Measurements from ENCODE around the gene FAM117B. TPM values are rescaled to one million over a fixed set of nuclear protein-coding genes. Genes with fewer than 3 reads are reported as not detected.

FAM117B gene
- total RNA-seq, 2 donors from 2014 or later: 7.0 to 17.1 TPM

- ATAC-seq (no peak), DNase-seq (no peak)
- H3K36me3 ChIP-seq (replicated peaks in 1 of 2; ENCODE audit: insufficient read depth in 1 of 2, low read depth in 2 of 2): no peaks in the 10 kb centered on the region
- no peaks in the 10 kb centered on the region for H3K9me3 ChIP-seq
- intact Hi-C loops (cut with DNase I): no loop called here
- H3K27me3 ChIP-seq: no peaks in the 10 kb centered on the region
- no peaks in the 10 kb centered on the region for H3K4me1 ChIP-seq
- H3K4me3 ChIP-seq: no peak overlapping the region
- TF ChIP-seq POLR2A (IDR thresholded peaks at IDR 0.05): no peak
- no peak overlapping the region for H3K27ac ChIP-seq
- WGBS, 2 donors: 82 to 99% methylated on average over 9 of the region's 9 CpGs
These were observed 47.0 kb downstream of the FAM117B start for GRCh38 chr2:202681688-202682205.

GRCh38 chr2:202682274-202682673 lies 47.5 kb downstream of the FAM117B start:
- H3K4me3 ChIP-seq: no peak overlapping the region
- no peak for ATAC-seq
- H3K27ac ChIP-seq: no peak overlapping the region
- no peak for DNase-seq
- no peaks in the 10 kb centered on the region for H3K9me3 ChIP-seq
- H3K36me3 ChIP-seq (replicated peaks in 1 of 2; ENCODE audit: insufficient read depth in 1 of 2, low read depth in 2 of 2): no peaks in the 10 kb centered on the region
- no peaks in the 10 kb centered on the region for H3K27me3 ChIP-seq
- 90 to 94% methylated on average over 11 to 12 of the region's 12 CpGs for WGBS, 2 donors
- intact Hi-C loops (cut with DNase I): no loop called here
- TF ChIP-seq CTCF (IDR thresholded peaks at IDR 0.05) (no peak), POLR2A (IDR thresholded peaks at IDR 0.05) (no peak)
- H3K4me1 ChIP-seq: peaks cover 2% of the 10 kb centered on the region

GRCh38 chr2:202687276-202687675 lies 52.5 kb downstream of the FAM117B start:
- Histone ChIP-seq H3K27ac (no peak overlapping the region), H3K9me3 (no peaks in the 10 kb centered on the region), H3K27me3 (no peaks in the 10 kb centered on the region), H3K4me3 (no peak overlapping the region), H3K36me3 (replicated peaks in 1 of 2; ENCODE audit: insufficient read depth in 1 of 2, low read depth in 2 of 2) (no peaks in the 10 kb centered on the region), H3K4me1 (peaks cover 7% of the 10 kb centered on the region)
- ATAC-seq: no peak
- 80 to 81% methylated on average over 3 of the region's 3 CpGs for WGBS, 2 donors
- intact Hi-C loops (cut with DNase I): no loop called here
- TF ChIP-seq POLR2A (IDR thresholded peaks at IDR 0.05) (no peak), CTCF (IDR thresholded peaks at IDR 0.05) (no peak)
- DNase-seq: no peak

GRCh38 chr2:202689459-202689858 lies 54.7 kb downstream of the FAM117B start:
- intact Hi-C loops (cut with DNase I): no loop called here
- Histone ChIP-seq H3K9me3 (no peaks in the 10 kb centered on the region), H3K36me3 (replicated peaks in 1 of 2; ENCODE audit: insufficient read depth in 1 of 2, low read depth in 2 of 2) (no peaks in the 10 kb centered on the region), H3K27ac (no peak overlapping the region), H3K27me3 (no peaks in the 10 kb centered on the region), H3K4me1 (peaks cover 7% of the 10 kb centered on the region), H3K4me3 (no peak overlapping the region)
- TF ChIP-seq POLR2A (IDR thresholded peaks at IDR 0.05) (no peak), CTCF (IDR thresholded peaks at IDR 0.05) (no peak)
- ATAC-seq: no peak
- WGBS, 2 donors: 100% methylated on average over 2 of the region's 2 CpGs
- no peak for DNase-seq

GRCh38 chr2:202689898-202690297 lies 55.1 kb downstream of the FAM117B start:
- no peaks in the 10 kb centered on the region for H3K27me3 ChIP-seq
- intact Hi-C loops (cut with DNase I): no loop called here
- H3K4me3 ChIP-seq: no peak overlapping the region
- TF ChIP-seq CTCF (IDR thresholded peaks at IDR 0.05) (no peak), POLR2A (IDR thresholded peaks at IDR 0.05) (no peak)
- H3K9me3 ChIP-seq: no peaks in the 10 kb centered on the region
- ATAC-seq (no peak), DNase-seq (no peak)
- 91 to 94% methylated on average over 2 of the region's 2 CpGs for WGBS, 2 donors
- H3K36me3 ChIP-seq (replicated peaks in 1 of 2; ENCODE audit: insufficient read depth in 1 of 2, low read depth in 2 of 2): no peaks in the 10 kb centered on the region
- no peak overlapping the region for H3K27ac ChIP-seq
- peaks cover 7% of the 10 kb centered on the region for H3K4me1 ChIP-seq
